Fibroblast of lung (primary cell): Measurements from ENCODE around the gene PTPN20. TPM values are rescaled to one million over a fixed set of nuclear protein-coding genes. Genes with fewer than 3 reads are reported as not detected.
A peak's percentile ranks its signal among the peaks of the same experiment; 100 is the strongest.

Experiments used
- DNase-seq, 2 donors: peaks; one replicate each; pipeline versions ENCODE4 v3.0.0 to v3.0.0-alpha.2; 2010; ENCODE audit warnings: low read depth in 2 of 2
- H2AFZ ChIP-seq: 2 replicates; pipeline ENCODE4 v1.5.1; 2012; ENCODE audit warnings: low read length, control low read depth, inconsistent platforms
- H3K27ac ChIP-seq: 2 replicates; pipeline ENCODE4 v1.5.1; 2011; ENCODE audit warnings: low read length, control low read depth; ENCODE audit not compliant: insufficient read depth
- H3K27me3 ChIP-seq: 2 replicates; pipeline ENCODE4 v1.5.1; 2011; ENCODE audit warnings: mild to moderate bottlenecking, low read length; ENCODE audit not compliant: control insufficient read depth, insufficient read depth
- H3K36me3 ChIP-seq: 2 replicates; pipeline ENCODE4 v1.5.1; 2011; ENCODE audit warnings: low read length; ENCODE audit not compliant: control insufficient read depth, insufficient read depth
- H3K4me1 ChIP-seq: 2 replicates; pipeline ENCODE4 v1.5.1; 2011; ENCODE audit warnings: low read length; ENCODE audit not compliant: control insufficient read depth, insufficient read depth; ENCODE audit errors: extremely low read depth
- H3K4me2 ChIP-seq: 2 replicates; pipeline ENCODE4 v1.5.1; 2011; ENCODE audit warnings: low read length, control low read depth; ENCODE audit not compliant: insufficient read depth; ENCODE audit errors: extremely low read depth
- H3K4me3 ChIP-seq, 4 experiments: fragments of 200-600 bp in 1 of 4; sonication (generic) in 1 of 4; replicated peaks in 1 of 4; 2 replicates each; pipeline ENCODE4 v1.5.1; 2011 to 2016; ENCODE audit warnings: low read length in 4 of 4, low read depth in 3 of 4, mild to moderate bottlenecking in 3 of 4, control low read depth in 2 of 4, inconsistent platforms in 1 of 4, mixed read lengths in 1 of 4; ENCODE audit not compliant: insufficient read depth in 1 of 4; ENCODE audit errors: control extremely low read depth in 1 of 4
- H3K79me2 ChIP-seq: 2 replicates; pipeline ENCODE4 v1.5.1; 2012; ENCODE audit warnings: mild to moderate bottlenecking, low read length, inconsistent platforms; ENCODE audit not compliant: control insufficient read depth, insufficient read depth
- H3K9ac ChIP-seq: 2 replicates; pipeline ENCODE4 v1.5.1; 2011; ENCODE audit warnings: mild to moderate bottlenecking, low read length, control low read depth; ENCODE audit not compliant: insufficient read depth
- H3K9me3 ChIP-seq: 2 replicates; pipeline ENCODE4 v1.5.1; 2012; ENCODE audit warnings: low read depth, low read length; ENCODE audit not compliant: control insufficient read depth, insufficient read depth
- H4K20me1 ChIP-seq: 2 replicates; pipeline ENCODE4 v1.5.1; 2011; ENCODE audit warnings: low read length; ENCODE audit not compliant: control insufficient read depth, insufficient read depth; ENCODE audit errors: extremely low read depth
- CTCF ChIP-seq, 2 donors: IDR thresholded peaks in 1 of 2; conservative IDR thresholded peaks in 1 of 2; 1 replicate in 1 of 2; 2 replicates in 1 of 2; pipeline ENCODE4 v1.5.1; 2011 to 2012; ENCODE audit warnings: low read length in 2 of 2, control low read depth in 1 of 2, inconsistent platforms in 1 of 2, low read depth in 1 of 2, mild to moderate bottlenecking in 1 of 2
- EZH2 ChIP-seq: IDR thresholded peaks from 2 replicates; pipeline ENCODE4 v1.5.1; 2012; ENCODE audit warnings: low read length, control low read depth, mild to moderate bottlenecking; ENCODE audit errors: missing control alignments
- polyA plus RNA-seq, 2 donors: library from polyadenylated mRNA; depleted of rRNA in 1 of 2; stranded (reverse) in 1 of 2; unstranded in 1 of 2; fragments of >200 nt; gene quantifications; 2 replicates each; pipeline ENCODE4 v1.2.1, GENCODE V29; 2011 to 2012; ENCODE audit warnings: missing spikeins in 1 of 2
- total RNA-seq: library from RNA; depleted of rRNA; stranded (reverse); fragments of >200 nt; gene quantifications from 2 replicates; pipeline ENCODE4 v1.2.1, GENCODE V29; 2014

The PTPN20 gene
- total and polyA plus RNA-seq, 2 donors (not counting 1 experiment from before 2014, with no cell fraction given): 0.23 to 0.33 TPM

GRCh38 chr10:47048526-47048905 lies 137.3 kb downstream of the PTPN20 start:
- Histone ChIP-seq H3K4me3 (no peak overlapping the region), H4K20me1 (no peaks in the 10 kb centered on the region), H3K27ac (no peak overlapping the region), H3K4me1 (peaks cover 2% of the 10 kb centered on the region), H3K27me3 (no peaks in the 10 kb centered on the region), H2AFZ (no peak overlapping the region), H3K36me3 (no peaks in the 10 kb centered on the region), H3K9me3 (no peaks in the 10 kb centered on the region), H3K4me2 (no peak overlapping the region), H3K79me2 (no peaks in the 10 kb centered on the region), H3K9ac (no peak overlapping the region)
- no peak for TF ChIP-seq CTCF (conservative IDR thresholded peaks at IDR 0.05 in 1 of 2, IDR thresholded peaks at IDR 0.05 in 1 of 2; ENCODE audit: low read depth in 1 of 2, low read length in 2 of 2)
- no peak for TF ChIP-seq EZH2
- no peak for DNase-seq

- H3K9me3 ChIP-seq: no peaks in the 10 kb centered on the region
- H3K4me3 ChIP-seq: no peak overlapping the region
- no peaks in the 10 kb centered on the region for H3K27me3 ChIP-seq
- H3K4me2 ChIP-seq: no peak overlapping the region
- no peaks in the 10 kb centered on the region for H4K20me1 ChIP-seq
- no peaks in the 10 kb centered on the region for H3K79me2 ChIP-seq
- H3K36me3 ChIP-seq: no peaks in the 10 kb centered on the region
- H3K27ac ChIP-seq: no peak overlapping the region
- H2AFZ ChIP-seq: no peak overlapping the region
- peaks cover 2% of the 10 kb centered on the region for H3K4me1 ChIP-seq
- H3K9ac ChIP-seq: peak overlapping the region; percentile 5
- no peak for DNase-seq
- no peak for TF ChIP-seq CTCF (conservative IDR thresholded peaks at IDR 0.05 in 1 of 2, IDR thresholded peaks at IDR 0.05 in 1 of 2; ENCODE audit: low read depth in 1 of 2, low read length in 2 of 2)
- TF ChIP-seq EZH2: no peak
Observed at GRCh38 chr10:47049056-47049851, 138.0 kb downstream of the PTPN20 start.

- H2AFZ ChIP-seq: no peak overlapping the region
- H3K9me3 ChIP-seq: no peaks in the 10 kb centered on the region
- H3K27ac ChIP-seq: no peak overlapping the region
- H3K27me3 ChIP-seq: no peaks in the 10 kb centered on the region
- H3K79me2 ChIP-seq: no peaks in the 10 kb centered on the region
- no peak overlapping the region for H3K4me3 ChIP-seq
- peaks cover 2% of the 10 kb centered on the region for H3K4me1 ChIP-seq
- TF ChIP-seq CTCF (conservative IDR thresholded peaks at IDR 0.05 in 1 of 2, IDR thresholded peaks at IDR 0.05 in 1 of 2; ENCODE audit: low read depth in 1 of 2, low read length in 2 of 2): no peak
- TF ChIP-seq EZH2: no peak
- no peaks in the 10 kb centered on the region for H3K36me3 ChIP-seq
- H3K4me2 ChIP-seq: no peak overlapping the region
- peak overlapping the region; percentile 5 for H3K9ac ChIP-seq
- no peak for DNase-seq
- H4K20me1 ChIP-seq: no peaks in the 10 kb centered on the region
Observed at GRCh38 chr10:47049906-47050305, 138.7 kb downstream of the PTPN20 start.
